GM19240 (cell line): Measurements from ENCODE around the gene LLGL1.

Experiments
- DNase-seq: peaks from one replicate; pipeline ENCODE4 v3.0.0; 2011; ENCODE audit warnings: low spot score; ENCODE audit not compliant: insufficient read length

The LLGL1 gene

GRCh38 chr17:18252160-18252559, 26.7 kb downstream of the LLGL1 start:
- DNase-seq = no peak

- DNase-seq = no peak
Observed at GRCh38 chr17:18253187-18253884, 27.9 kb downstream of the LLGL1 start.

DNA sequence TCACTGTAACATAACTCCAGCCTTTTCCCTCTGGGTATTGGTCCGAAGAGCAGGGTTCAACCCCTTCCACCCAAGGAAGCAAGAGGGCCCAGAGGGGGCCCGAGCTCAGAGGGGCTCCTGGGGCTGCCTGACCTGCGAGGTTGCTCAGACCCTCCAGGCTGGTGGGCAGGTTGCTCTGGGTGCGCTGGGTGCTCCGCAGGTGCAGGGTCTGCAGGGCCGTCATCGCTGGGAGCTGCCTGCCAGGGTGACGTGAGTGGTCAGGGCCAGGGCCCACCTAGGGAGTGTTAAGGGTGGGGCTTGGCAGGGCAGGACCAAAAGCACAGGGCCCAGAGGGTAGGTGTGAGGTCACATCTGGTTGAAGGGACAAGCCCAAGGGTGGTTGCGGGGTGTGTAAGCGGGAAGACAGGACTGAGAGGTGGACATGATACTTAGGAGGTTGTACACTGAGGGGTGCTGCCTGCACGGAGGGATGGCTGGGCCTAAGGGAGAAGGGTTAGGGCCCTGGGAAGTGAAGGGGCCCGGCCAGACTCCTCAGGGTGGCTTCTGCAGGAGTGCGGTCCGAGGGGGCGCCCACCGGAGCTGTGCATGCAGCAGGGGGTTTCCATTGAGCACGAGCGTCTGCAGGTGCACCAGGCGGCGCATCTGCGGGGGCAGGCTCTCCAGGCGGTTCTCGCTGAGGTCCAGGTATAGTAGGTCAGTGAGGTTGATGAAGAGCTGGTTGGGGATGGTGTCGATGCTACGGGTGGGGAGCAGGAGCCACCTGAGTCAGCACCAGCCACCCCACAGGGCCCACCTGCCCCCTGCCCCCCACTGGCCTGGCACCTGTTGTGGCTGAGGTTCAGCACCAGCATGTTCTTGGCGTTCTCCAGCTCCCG, 28.7 kb downstream of the LLGL1 start:
- no peak for DNase-seq

DNA sequence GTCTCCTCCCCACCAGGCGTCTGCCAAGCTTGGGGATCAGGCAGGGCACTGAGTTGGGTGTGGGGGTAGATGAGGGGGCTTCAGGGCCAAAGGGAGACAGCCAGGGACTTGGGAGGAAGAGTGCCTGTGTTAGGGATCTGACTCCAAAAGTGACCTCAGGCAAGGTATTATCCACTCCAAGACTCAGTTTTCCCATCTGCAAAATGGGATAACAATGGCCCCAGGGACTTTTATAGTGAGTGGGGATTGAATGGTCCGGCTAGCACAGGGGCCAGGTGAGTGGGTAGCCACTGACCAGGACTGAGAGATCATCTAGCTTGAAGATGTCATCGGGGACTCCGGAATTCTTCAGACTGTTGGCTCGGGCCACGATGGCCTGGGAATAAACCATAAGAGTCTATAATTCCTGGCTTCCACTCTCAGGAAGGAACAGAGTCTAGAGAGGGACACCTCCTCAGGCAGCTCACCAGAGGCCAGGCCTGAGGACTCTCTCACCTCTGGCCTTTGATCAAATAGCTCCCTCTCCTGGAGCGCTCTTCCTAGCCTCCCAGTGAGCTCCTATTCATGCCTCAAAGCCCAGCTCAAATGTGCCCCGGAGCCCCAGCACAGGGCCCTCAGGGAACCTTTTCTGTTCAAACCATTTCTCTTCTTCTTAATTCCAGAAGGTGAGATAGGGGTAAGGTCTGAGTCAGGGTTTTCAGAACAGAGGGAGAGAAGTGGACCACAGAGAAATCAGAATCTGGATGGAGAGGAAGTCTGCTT, 29.6 kb downstream of the LLGL1 start:
- no peak for DNase-seq

GRCh38 chr17:18256351-18256750, 30.9 kb downstream of the LLGL1 start:
- DNase-seq = no peak

- no peak for DNase-seq
Observed at GRCh38 chr17:18256776-18257175, 31.3 kb downstream of the LLGL1 start.

DNA sequence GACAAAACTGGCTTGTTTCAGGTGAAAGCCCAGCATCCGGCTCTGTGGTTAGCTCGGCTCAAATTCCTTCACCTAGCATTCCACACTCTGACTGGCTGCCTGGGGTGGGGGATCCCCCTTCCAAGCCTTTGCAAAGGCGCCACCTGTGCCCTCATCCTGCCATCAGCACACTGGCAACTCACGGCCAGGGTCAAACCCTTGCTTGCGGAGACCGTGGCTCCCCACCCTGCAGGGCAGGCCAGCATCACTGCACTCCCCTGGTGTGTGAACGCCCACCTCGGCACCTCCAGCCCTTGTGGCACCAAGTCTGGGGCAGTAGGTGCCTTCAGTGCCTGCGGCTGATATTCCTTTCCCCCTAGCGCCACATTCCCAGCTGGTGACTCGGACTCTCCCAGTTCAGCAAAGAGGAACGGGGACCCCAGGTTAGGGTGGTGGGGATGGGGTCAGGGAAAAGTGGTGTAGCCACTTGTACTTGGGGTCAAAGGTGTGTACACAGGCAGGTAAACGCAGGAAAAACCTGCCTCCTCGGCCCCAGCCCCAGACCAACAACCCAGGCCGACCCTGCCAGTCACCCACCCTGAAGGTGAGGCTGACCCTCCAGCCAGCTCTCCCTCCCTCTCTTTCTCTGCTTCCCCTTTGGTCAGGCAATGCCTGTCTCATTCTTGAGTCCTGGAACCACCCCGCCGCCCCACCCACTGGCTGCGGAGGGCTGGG, 32.0 kb downstream of the LLGL1 start:
- DNase-seq = no peak

- peak; percentile 58 for DNase-seq
Observed at GRCh38 chr17:18257982-18258355, 32.5 kb downstream of the LLGL1 start.

GRCh38 chr17:18258356-18259038, 33.1 kb downstream of the LLGL1 start, which contains the start of gene FLII:
FLII (minus strand) TSS chr17:18258738; CDS start chr17:18258690, 48 bp downstream.
- no peak for DNase-seq

DNA sequence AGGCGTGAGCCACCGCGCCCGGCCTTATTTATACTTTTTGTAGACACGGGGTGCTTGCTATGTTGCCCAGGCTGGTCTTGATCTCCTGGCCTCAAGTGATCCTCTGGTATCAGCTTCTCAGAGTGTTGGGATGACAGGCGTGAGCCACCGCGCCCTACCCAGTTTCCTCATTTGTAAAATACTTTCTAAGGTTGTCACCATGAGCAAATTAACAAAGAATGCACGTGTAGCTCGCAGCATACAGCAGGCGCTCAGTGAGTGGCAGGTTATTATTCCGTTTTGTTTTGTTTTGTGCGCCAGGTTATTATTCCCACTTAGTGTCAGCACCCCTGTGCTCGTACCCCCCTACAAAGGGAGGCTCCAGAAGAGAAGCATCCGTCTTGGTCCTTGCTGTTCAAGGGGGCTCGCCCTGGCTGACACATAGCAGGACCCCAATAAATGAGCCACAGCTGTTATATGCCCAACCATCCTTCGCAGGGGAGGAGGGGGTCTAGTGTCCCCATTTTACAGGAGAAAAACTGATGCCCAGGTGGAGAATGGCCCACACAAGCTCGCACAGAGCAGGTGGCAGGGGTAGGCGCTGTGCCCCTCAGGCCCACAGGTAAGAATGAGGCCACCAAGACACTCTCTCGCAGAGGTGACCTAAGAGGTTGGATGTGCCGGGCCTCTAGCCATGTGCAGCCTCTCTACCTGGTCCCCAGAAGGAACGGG, 34.3 kb downstream of the LLGL1 start:
- no peak for DNase-seq

- DNase-seq = peak; percentile 100
Observed at GRCh38 chr17:18260332-18261145, 35.1 kb downstream of the LLGL1 start, which contains the start of gene MIEF2. MIEF2 (plus strand) TSS chr17:18260662; CDS start chr17:18262721, 2,059 bp downstream.

- peak; percentile 67 for DNase-seq
Observed at GRCh38 chr17:18261146-18261515, 35.7 kb downstream of the LLGL1 start.

DNA sequence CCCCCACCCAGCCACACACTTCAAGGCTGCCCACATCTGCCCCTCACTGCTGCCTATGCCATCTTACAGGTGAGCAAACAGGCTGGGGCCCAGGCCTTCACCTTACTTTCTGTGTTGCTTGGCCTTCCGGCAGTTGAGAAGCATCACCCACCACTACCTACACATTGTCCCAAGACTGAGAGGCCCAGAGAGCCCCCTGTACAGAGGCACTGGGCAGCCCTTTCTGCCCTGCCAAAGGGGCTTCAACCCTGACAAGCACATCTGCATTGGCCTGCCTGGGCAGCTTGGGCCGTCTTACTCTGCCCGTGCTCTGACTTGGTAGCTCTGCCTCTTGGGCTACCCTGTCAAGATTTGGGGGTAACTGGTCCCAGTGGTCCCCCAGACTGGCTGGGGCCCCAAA, 36.2 kb downstream of the LLGL1 start:
- no peak for DNase-seq

DNA sequence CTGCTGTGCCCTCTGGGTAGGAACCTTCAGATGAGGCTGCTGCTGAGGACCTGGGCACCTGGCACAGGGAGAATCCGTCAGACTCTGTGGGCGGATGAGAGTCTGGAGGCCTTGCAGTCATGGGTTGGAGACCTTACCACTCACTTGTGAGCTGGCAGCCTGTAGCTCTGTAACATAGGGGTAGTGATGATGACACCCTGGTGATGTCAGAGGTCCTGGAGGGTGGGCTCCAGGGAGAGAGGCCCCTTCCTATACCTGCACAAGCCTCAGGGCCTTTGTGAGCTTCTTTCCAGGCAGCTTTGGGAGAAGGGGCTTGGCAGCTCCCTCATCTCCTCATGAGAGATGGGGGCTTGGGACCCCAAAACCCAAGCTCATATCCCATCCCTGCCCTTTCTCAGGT, 36.7 kb downstream of the LLGL1 start:
- DNase-seq = no peak

GRCh38 chr17:18262641-18263040, 37.2 kb downstream of the LLGL1 start:
- no peak for DNase-seq

- no peak for DNase-seq
Observed at GRCh38 chr17:18263885-18264682, 38.6 kb downstream of the LLGL1 start.

DNA sequence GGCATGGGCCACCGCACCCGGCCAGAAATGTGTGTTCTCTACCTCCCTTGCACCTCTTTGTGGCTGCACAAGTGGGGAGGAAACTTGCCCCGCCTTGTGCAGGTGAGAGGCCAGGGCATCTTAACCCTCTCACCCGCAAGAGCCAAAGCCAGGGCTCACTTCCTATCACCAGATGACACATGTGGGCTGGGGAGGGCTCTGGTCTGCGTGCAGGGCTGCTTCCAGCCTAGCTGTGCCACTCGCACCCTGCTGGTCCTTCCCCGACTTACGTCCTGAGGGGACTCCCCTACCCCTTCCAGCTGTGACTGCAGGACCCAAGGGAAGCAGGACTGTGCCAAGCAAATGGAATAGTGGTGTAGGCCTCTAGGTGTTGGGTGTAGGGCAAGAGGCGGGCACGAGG, 41.9 kb downstream of the LLGL1 start:
- DNase-seq = no peak
